ENCODE measurements around the gene NRF1.

- TF ChIP-seq TARDBP (IDR thresholded peaks at IDR 0.05) (no peak), L3MBTL2 (conservative IDR thresholded peaks at IDR 0.05) (no peak), FOXM1 (IDR thresholded peaks at IDR 0.05; ENCODE audit: borderline replicate concordance) (no peak), BHLHE40 (IDR thresholded peaks at IDR 0.05; ENCODE audit: borderline replicate concordance) (no peak), SP1 (IDR thresholded peaks at IDR 0.05) (no peak)
These were observed 172.9 kb downstream of the NRF1 start for GRCh38 chr7:129784437-129784782.

All from HEK293T (cell line).